K562 (cell line): ENCODE measurements around the gene MAP7D1. TPM values are rescaled to one million over a fixed set of nuclear protein-coding genes. Genes with fewer than 3 reads are reported as not detected.

Source experiments
- CHD2 ChIP-seq: IDR thresholded peaks from 2 replicates; pipeline ENCODE4 v1.6.1; 2011; ENCODE audit warnings: low read depth, low read length
- DACH1 ChIP-seq: fragments of 450-650 bp; IDR thresholded peaks from 2 replicates; pipeline ENCODE4 v1.6.1; 2018; ENCODE audit not compliant: partially characterized antibody
- DDX20 ChIP-seq: fragments of 450-650 bp; IDR thresholded peaks from 2 replicates; pipeline ENCODE4 v1.6.1; 2016; ENCODE audit warnings: missing genetic modification characterization, low read depth, mild to moderate bottlenecking, missing compliant biosample characterization, moderate library complexity
- ETV5 ChIP-seq: sonication (generic); formaldehyde crosslinking; IDR thresholded peaks from 2 replicates; pipeline ENCODE4 v1.4.0; 2020; ENCODE audit warnings: low read depth, mild to moderate bottlenecking, missing genetic modification reagents
- FOSL1 ChIP-seq: fragments of 200-800 bp; sonication (Bioruptor generic); conservative IDR thresholded peaks from 2 replicates; pipeline ENCODE4 v1.6.1; 2016; ENCODE audit warnings: missing genetic modification characterization, missing compliant biosample characterization
- GABPB1 ChIP-seq: sonication (generic); formaldehyde crosslinking; IDR thresholded peaks from 2 replicates; pipeline ENCODE4 v1.8.0; 2022; ENCODE audit warnings: mild to moderate bottlenecking, missing genetic modification reagents
- KAT2B ChIP-seq: IDR thresholded peaks from one replicate; pipeline ENCODE4 v1.6.1; 2012; ENCODE audit warnings: low read depth, mild to moderate bottlenecking, control low read depth, inconsistent platforms, low read length, moderate library complexity
- KLF10 ChIP-seq: fragments of 250-450 bp; sonication (Bioruptor Pico); IDR thresholded peaks from 2 replicates; pipeline ENCODE4 v1.6.1; 2021; ENCODE audit warnings: matching md5 sums
- MAFK ChIP-seq: IDR thresholded peaks from 2 replicates; pipeline ENCODE4 v1.6.1; 2011; ENCODE audit warnings: low read length, improper control_type of control experiment
- MYBL2 ChIP-seq, 2 experiments: fragments of 450-650 bp in 1 of 2; sonication (generic) in 1 of 2; formaldehyde crosslinking in 1 of 2; IDR thresholded peaks; 2 replicates each; pipeline versions ENCODE4 v1.6.1 to v1.8.1; 2017 to 2022; ENCODE audit warnings: borderline replicate concordance in 1 of 2, inconsistent platforms in 1 of 2, low read depth in 1 of 2, mild to moderate bottlenecking in 1 of 2, missing genetic modification reagents in 1 of 2, moderate library complexity in 1 of 2
- NR4A1 ChIP-seq, 2 experiments: fragments of 250-450 bp in 1 of 2; fragments of 450-650 bp in 1 of 2; sonication (Bioruptor Pico) in 1 of 2; IDR thresholded peaks; 2 replicates each; pipeline versions ENCODE4 v1.4.0 to v1.6.1; 2016 to 2020; ENCODE audit warnings: mild to moderate bottlenecking in 2 of 2, missing compliant biosample characterization in 1 of 2, missing genetic modification characterization in 1 of 2, moderate library complexity in 1 of 2
- SNRNP70 ChIP-seq: fragments of 200-400 bp; formaldehyde crosslinking; optimal IDR thresholded peaks from 2 replicates; pipeline ENCODE3; 2017; ENCODE audit warnings: low read depth, low read length
- ZNF561 ChIP-seq: fragments of 450-650 bp; formaldehyde crosslinking; conservative IDR thresholded peaks from 2 replicates; pipeline ENCODE4 v1.4.0; 2020; ENCODE audit warnings: mild to moderate bottlenecking, moderate library complexity
- ZNF589 ChIP-seq: fragments of 200-800 bp; sonication (Bioruptor generic); IDR thresholded peaks from 2 replicates; pipeline ENCODE4 v1.6.1; 2016; ENCODE audit warnings: low read depth, missing genetic modification characterization, missing compliant biosample characterization
- ZNF778 ChIP-seq: fragments of 450-650 bp; formaldehyde crosslinking; IDR thresholded peaks from 2 replicates; pipeline ENCODE4 v1.4.0; 2020; ENCODE audit warnings: mild to moderate bottlenecking, moderate library complexity
- ZSCAN32 ChIP-seq: fragments of 450-650 bp; formaldehyde crosslinking; IDR thresholded peaks from 2 replicates; pipeline ENCODE4 v1.4.0; 2020; ENCODE audit warnings: mild to moderate bottlenecking, moderate library complexity
- polyA plus RNA-seq, 8 experiments: library from polyadenylated mRNA; depleted of rRNA in 4 of 8; stranded (reverse) in 5 of 8; unstranded in 3 of 8; fragments of >200 nt; fragmentation: Nextera tagmentation in 2 of 8; fragmentation: Illumina TruSeq in 1 of 8; extraction: Ambion mirVana in 2 of 8; extraction: Trizol in 1 of 8; gene quantifications; 2 replicates each; pipeline versions ENCODE4 v1.2.1 to v1.2.3, GENCODE V29; 2011 to 2014; ENCODE audit warnings: inconsistent platforms in 1 of 8, missing spikeins in 1 of 8
- total RNA-seq, 7 experiments: library from RNA; depleted of rRNA in 6 of 7; stranded (reverse); fragments of >200 nt in 6 of 7; fragmentation: Illumina TruSeq in 2 of 7; extraction: Trizol in 2 of 7; gene quantifications; 2 replicates each; pipeline versions ENCODE4 v1.2.1 to v1.2.3, GENCODE V29; 2011 to 2021; ENCODE audit warnings: low replicate concordance in 1 of 7
- TF ChIP-seq, protein P1 (sequence below), 3 experiments: fragments of 200-800 bp in 1 of 3; fragments of 250-450 bp in 1 of 3; fragments of 450-650 bp in 1 of 3; sonication (Bioruptor Pico) in 1 of 3; sonication (Bioruptor generic) in 1 of 3; formaldehyde crosslinking in 1 of 3; IDR thresholded peaks; 2 replicates each; pipeline versions ENCODE4 v1.6.1 to v1.8.0; 2016 to 2022; ENCODE audit warnings: mild to moderate bottlenecking in 2 of 3, missing genetic modification characterization in 2 of 3, missing compliant biosample characterization in 1 of 3, moderate library complexity in 1 of 3
- TF ChIP-seq, protein P2 (sequence below): fragments of 450-650 bp; IDR thresholded peaks from 2 replicates; pipeline ENCODE4 v1.6.1; 2017; ENCODE audit warnings: antibody characterized with exemption
- TF ChIP-seq, protein P3 (sequence below): fragments of 450-650 bp; IDR thresholded peaks from one replicate; pipeline ENCODE4 v1.6.1; 2018; ENCODE audit warnings: mild to moderate bottlenecking, moderate library complexity; ENCODE audit not compliant: partially characterized antibody

MAP7D1 gene
- total and polyA plus RNA-seq, 9 of the 15 experiments (the other 6 are each of a cell fraction or from before 2014, with no cell fraction given): 3.6 to 108 (median 34.5) TPM

DNA sequence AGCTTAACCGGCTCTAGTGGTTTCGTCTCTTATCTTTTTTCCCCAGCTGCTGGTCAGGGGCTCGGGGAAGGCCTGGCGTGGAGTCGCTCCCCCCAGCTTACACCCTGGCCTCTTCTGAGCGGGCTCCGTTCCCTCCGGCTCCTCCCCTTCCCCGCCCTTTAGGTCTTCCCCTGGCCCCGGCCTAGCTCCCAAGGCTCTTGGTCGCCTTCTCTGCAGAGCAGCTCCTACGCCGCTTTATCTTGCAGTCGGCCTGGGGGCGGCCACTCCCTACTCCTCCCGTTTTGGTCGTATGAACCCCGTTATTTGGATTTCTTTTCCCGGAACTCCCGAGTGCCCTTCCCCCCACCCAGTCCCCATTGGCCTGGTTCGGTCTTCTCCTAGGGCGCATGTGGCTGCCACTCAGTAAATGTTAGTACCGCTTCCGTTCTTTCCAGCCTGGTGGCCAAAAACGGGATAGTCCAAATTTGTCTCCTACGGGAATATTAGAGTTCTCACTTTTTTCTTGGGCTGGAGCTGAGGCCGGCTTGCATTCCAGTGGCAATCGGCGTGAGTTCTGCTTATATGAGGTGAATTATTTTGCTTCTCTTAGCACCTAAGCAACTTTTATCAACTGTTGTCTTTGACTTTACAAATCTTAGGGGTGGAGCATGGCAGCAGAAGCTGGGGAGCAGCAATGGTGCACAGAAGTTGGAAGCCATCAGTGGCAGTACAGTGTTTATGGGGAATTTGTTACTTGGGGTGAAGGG is 68.8 kb downstream of the MAP7D1 start (continued):
- TF ChIP-seq, protein P1, sequence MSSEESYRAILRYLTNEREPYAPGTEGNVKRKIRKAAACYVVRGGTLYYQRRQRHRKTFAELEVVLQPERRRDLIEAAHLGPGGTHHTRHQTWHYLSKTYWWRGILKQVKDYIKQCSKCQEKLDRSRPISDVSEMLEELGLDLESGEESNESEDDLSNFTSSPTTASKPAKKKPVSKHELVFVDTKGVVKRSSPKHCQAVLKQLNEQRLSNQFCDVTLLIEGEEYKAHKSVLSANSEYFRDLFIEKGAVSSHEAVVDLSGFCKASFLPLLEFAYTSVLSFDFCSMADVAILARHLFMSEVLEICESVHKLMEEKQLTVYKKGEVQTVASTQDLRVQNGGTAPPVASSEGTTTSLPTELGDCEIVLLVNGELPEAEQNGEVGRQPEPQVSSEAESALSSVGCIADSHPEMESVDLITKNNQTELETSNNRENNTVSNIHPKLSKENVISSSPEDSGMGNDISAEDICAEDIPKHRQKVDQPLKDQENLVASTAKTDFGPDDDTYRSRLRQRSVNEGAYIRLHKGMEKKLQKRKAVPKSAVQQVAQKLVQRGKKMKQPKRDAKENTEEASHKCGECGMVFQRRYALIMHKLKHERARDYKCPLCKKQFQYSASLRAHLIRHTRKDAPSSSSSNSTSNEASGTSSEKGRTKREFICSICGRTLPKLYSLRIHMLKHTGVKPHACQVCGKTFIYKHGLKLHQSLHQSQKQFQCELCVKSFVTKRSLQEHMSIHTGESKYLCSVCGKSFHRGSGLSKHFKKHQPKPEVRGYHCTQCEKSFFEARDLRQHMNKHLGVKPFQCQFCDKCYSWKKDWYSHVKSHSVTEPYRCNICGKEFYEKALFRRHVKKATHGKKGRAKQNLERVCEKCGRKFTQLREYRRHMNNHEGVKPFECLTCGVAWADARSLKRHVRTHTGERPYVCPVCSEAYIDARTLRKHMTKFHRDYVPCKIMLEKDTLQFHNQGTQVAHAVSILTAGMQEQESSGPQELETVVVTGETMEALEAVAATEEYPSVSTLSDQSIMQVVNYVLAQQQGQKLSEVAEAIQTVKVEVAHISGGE (CRISPR knock-in tag; IDR thresholded peaks at IDR 0.05): no peak; a peak in 1 of 6 replicates
- TF ChIP-seq ZNF778: no peak
- TF ChIP-seq KLF10 (CRISPR knock-in tag): no peak
- TF ChIP-seq MAFK: no peak
- TF ChIP-seq KAT2B: no peak
- TF ChIP-seq CHD2: no peak; the same call in 1 of the 2 replicates
- no peak for TF ChIP-seq NR4A1 (CRISPR knock-in tag; IDR thresholded peaks at IDR 0.05)
- no peak for TF ChIP-seq NR4A1 (tag; IDR thresholded peaks at IDR 0.05)
- TF ChIP-seq, protein P2, sequence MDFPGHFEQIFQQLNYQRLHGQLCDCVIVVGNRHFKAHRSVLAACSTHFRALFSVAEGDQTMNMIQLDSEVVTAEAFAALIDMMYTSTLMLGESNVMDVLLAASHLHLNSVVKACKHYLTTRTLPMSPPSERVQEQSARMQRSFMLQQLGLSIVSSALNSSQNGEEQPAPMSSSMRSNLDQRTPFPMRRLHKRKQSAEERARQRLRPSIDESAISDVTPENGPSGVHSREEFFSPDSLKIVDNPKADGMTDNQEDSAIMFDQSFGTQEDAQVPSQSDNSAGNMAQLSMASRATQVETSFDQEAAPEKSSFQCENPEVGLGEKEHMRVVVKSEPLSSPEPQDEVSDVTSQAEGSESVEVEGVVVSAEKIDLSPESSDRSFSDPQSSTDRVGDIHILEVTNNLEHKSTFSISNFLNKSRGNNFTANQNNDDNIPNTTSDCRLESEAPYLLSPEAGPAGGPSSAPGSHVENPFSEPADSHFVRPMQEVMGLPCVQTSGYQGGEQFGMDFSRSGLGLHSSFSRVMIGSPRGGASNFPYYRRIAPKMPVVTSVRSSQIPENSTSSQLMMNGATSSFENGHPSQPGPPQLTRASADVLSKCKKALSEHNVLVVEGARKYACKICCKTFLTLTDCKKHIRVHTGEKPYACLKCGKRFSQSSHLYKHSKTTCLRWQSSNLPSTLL: no peak
- TF ChIP-seq SNRNP70: no peak
- TF ChIP-seq MYBL2 (IDR thresholded peaks at IDR 0.05; ENCODE audit: low read depth): no peak
- TF ChIP-seq MYBL2 (CRISPR knock-in tag; IDR thresholded peaks at IDR 0.05; ENCODE audit: borderline replicate concordance): no peak
- peak; percentile 41; the same call in 1 of the 2 replicates for TF ChIP-seq ZNF589 (CRISPR knock-in tag)
- TF ChIP-seq GABPB1 (CRISPR knock-in tag): no peak; the same call in none of the 2 replicates
- TF ChIP-seq FOSL1: no peak; the same call in 1 of the 2 replicates
- no peak for TF ChIP-seq DDX20 (tag)
- no peak for TF ChIP-seq ZSCAN32 (CRISPR knock-in tag)
- TF ChIP-seq, protein P3, sequence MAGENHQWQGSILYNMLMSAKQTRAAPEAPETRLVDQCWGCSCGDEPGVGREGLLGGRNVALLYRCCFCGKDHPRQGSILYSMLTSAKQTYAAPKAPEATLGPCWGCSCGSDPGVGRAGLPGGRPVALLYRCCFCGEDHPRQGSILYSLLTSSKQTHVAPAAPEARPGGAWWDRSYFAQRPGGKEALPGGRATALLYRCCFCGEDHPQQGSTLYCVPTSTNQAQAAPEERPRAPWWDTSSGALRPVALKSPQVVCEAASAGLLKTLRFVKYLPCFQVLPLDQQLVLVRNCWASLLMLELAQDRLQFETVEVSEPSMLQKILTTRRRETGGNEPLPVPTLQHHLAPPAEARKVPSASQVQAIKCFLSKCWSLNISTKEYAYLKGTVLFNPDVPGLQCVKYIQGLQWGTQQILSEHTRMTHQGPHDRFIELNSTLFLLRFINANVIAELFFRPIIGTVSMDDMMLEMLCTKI: no peak
- peak; percentile 77; the same call in 1 of the 2 replicates for TF ChIP-seq ETV5 (CRISPR knock-in tag)
- TF ChIP-seq DACH1: peak; percentile 44
- peak; percentile 55; the same call in 1 of the 2 replicates for TF ChIP-seq ZNF561 (CRISPR knock-in tag)
